Measurements from ENCODE around the gene TSR3. TPM values are rescaled to one million over a fixed set of nuclear protein-coding genes. Genes with fewer than 3 reads are reported as not detected.

The TSR3 gene
- total RNA-seq, 2 donors from 2014 or later: 70.5 to 98.8 TPM

DNA sequence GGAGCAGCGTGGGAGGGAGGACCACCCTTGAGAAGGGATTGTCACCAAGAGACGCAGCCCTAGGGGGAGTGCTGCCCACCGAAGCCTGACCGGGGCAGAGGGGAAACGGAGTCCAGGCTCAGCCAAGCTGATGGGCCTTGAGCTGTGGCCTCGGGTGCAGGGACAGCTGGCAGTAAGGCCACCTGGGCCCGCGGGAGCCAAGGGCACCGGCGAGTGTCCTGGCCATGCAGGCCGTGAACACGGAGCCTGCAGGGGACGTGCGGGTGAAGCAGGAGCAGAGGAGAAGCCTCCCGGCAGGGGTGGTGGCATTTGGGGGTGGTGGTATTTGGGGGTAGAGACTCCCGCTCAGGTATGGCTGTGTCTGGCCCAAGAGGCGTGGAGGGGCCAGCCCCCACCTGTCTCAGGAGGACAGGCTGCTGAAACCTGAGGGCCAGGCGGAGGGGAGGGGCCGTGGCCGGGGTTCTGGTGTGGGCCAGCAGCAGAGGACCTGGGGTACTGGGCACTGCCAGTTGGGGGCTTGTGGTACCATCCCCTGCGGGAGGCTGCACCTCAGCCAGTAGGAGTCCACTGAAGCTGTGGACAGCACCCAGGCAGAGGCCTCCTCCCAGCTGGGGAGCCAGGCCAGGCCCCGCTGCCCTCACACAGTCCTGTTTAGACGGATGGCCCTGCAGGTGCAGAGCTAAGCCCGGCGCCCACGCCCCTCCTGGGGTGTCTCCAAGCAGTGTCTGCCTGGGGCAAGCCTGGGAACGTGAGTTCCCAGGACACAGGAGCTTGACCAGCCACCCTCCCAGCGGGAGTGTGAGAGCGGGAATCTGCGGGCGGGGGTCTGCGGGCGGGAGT, 4.6 kb upstream of the TSR3 start:
- H3K4me1 ChIP-seq: peaks cover 28% of the 10 kb centered on the region
- no peak for TF ChIP-seq POLR2A (IDR thresholded peaks at IDR 0.05)
- TF ChIP-seq, protein P1, sequence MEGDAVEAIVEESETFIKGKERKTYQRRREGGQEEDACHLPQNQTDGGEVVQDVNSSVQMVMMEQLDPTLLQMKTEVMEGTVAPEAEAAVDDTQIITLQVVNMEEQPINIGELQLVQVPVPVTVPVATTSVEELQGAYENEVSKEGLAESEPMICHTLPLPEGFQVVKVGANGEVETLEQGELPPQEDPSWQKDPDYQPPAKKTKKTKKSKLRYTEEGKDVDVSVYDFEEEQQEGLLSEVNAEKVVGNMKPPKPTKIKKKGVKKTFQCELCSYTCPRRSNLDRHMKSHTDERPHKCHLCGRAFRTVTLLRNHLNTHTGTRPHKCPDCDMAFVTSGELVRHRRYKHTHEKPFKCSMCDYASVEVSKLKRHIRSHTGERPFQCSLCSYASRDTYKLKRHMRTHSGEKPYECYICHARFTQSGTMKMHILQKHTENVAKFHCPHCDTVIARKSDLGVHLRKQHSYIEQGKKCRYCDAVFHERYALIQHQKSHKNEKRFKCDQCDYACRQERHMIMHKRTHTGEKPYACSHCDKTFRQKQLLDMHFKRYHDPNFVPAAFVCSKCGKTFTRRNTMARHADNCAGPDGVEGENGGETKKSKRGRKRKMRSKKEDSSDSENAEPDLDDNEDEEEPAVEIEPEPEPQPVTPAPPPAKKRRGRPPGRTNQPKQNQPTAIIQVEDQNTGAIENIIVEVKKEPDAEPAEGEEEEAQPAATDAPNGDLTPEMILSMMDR (IDR thresholded peaks at IDR 0.05): no peak
- DNase-seq: no peak

DNA sequence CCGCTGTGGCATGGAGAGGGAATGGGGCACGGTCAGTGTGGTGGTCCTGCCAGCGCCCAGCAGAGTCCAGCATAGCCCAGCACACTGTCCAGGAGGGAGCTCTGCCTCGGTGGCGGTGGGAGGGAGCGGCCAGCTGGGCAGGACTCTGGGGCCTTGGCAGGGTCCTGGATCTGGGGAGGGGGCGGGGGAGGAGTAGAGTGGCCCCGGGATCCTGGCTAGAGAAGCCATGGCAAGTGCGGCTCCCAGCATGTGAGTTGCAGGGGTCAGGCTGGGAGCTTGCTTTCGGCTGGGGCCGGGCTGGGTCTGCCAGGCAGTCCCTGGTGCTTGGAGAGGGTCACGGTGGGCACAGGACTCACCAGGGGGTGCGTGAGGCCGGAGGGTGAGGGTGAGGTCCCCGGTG, 3.9 kb upstream of the TSR3 start:
- DNase-seq: no peak
- Histone ChIP-seq H3K36me3 (replicated peaks in 1 of 2; ENCODE audit: insufficient read depth in 1 of 2, low read depth in 2 of 2) (no peaks in the 10 kb centered on the region), H3K4me3 (no peak overlapping the region), H3K4me1 (peaks cover 35% of the 10 kb centered on the region), H3K27me3 (no peaks in the 10 kb centered on the region), H3K9me3 (no peaks in the 10 kb centered on the region), H3K27ac (no peak overlapping the region)
- TF ChIP-seq, protein P1 (IDR thresholded peaks at IDR 0.05): no peak
- 70 to 83% methylated on average over 6 to 15 of the region's 15 CpGs for WGBS, 2 donors
- ATAC-seq: no peak
- intact Hi-C loops (cut with DNase I): no loop called here

More for the DNA sequence above, 4.6 kb upstream of the TSR3 start:
- 54 to 63% methylated on average over 17 to 33 of the region's 33 CpGs for WGBS, 2 donors
- intact Hi-C loops (cut with DNase I): no loop called here
- Histone ChIP-seq H3K27ac (no peak overlapping the region), H3K9me3 (no peaks in the 10 kb centered on the region), H3K4me3 (no peak overlapping the region), H3K27me3 (no peaks in the 10 kb centered on the region), H3K36me3 (replicated peaks in 1 of 2; ENCODE audit: insufficient read depth in 1 of 2, low read depth in 2 of 2) (no peaks in the 10 kb centered on the region)
- ATAC-seq: no peak

DNA sequence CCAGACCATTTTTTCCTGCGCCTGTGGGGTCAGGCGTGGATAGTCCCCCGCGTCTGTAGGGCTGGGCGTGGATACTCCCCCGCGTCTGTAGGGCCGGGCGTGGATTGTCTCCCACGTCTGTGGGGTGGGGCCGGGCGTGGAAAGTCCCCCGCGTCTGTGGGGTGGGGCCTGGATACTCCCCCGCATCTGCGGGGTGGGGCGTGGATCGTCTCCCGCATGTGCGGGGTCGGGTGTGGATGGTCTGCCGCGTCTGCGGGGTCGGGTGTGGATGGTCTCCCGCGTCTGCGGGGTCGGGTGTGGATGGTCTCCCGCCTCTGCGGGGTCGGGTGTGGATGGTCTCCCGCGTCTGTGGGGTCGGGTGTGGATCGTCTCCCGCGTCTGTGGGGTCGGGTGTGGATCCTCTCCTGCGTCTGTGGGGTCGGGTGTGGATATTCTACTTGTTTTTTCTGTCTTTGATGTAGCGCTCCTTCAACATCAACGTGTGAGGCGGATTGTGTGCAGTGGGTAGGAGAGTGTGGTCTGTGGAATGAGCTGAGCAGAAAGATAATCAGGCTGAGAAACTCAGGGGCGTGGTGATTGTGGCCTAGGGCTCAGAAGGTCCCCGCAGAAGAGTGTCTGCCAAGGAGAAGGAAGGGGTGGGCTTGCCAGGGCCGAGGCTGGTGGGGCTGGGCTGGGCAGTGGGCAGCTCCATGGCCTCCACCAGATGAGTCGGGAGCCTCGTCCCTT, 3.3 kb upstream of the TSR3 start:
- DNase-seq (no peak), ATAC-seq (no peak)
- Histone ChIP-seq H3K27me3 (no peaks in the 10 kb centered on the region), H3K4me3 (no peak overlapping the region), H3K27ac (no peak overlapping the region), H3K9me3 (no peaks in the 10 kb centered on the region), H3K36me3 (replicated peaks in 1 of 2; ENCODE audit: insufficient read depth in 1 of 2, low read depth in 2 of 2) (no peaks in the 10 kb centered on the region), H3K4me1 (peaks cover 40% of the 10 kb centered on the region)
- 82 to 87% methylated on average over 48 to 49 of the region's 49 CpGs for WGBS, 2 donors
- intact Hi-C loops (cut with DNase I): no loop called here
- no peak for TF ChIP-seq POLR2A (IDR thresholded peaks at IDR 0.05)
- TF ChIP-seq, protein P1 (IDR thresholded peaks at IDR 0.05): no peak

DNA sequence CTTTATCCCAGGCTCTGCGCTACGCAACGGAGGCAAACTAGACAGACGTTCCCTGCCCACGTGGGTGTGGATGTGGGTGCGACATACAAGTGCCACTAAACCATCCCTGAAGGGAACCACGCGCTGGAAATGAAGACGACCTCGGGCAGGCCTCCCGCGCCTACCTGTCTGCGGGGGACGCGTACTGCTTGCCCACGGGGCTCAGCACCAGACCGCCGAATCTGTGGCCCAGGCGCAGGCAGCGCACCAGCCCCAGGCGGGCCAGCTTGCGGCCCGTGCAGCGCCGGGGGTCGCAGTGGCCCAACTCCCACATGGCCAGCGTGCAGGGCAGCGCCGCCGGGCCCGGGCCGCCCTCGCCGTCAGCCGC, 480 bp downstream of the TSR3 start:
- DNase-seq (no peak), ATAC-seq (peak; percentile 3)
- peak overlapping the region in 2 of 4 donors; percentile 63 to 71 for H3K27ac ChIP-seq
- intact Hi-C loops (cut with DNase I): no loop called here
- peaks cover 36% of the 10 kb centered on the region for H3K4me1 ChIP-seq
- H3K9me3 ChIP-seq: no peaks in the 10 kb centered on the region
- H3K4me3 ChIP-seq: peak overlapping the region; percentile 89 to 93
- no peaks in the 10 kb centered on the region for H3K27me3 ChIP-seq
- TF ChIP-seq, protein P1 (IDR thresholded peaks at IDR 0.05): no peak
- 0% methylated on average over 31 of the region's 35 CpGs; no CpG with 5 or more reads in 1 of the 2 donors for WGBS, 2 donors
- peaks cover 3 to 5% of the 10 kb centered on the region in 2 donors for H3K36me3 ChIP-seq (replicated peaks in 1 of 2; ENCODE audit: insufficient read depth in 1 of 2, low read depth in 2 of 2)

All from body of pancreas (tissue), 4 donors.